K562 (cell line): ENCODE results near the gene PYDC1.
A peak's percentile ranks its signal among the peaks of the same experiment; 100 is the strongest.

ENCODE experiments used
- E2F3 ChIP-seq: fragments of 250-450 bp; sonication (Bioruptor Pico); IDR thresholded peaks from 2 replicates; pipeline ENCODE4 v1.4.0; 2020; ENCODE audit warnings: mild to moderate bottlenecking
- EP300 ChIP-seq: IDR thresholded peaks from 2 replicates; pipeline ENCODE4 v1.6.1; 2012; ENCODE audit warnings: low read length, improper control_type of control experiment
- MAX ChIP-seq: sonication (generic); formaldehyde crosslinking; IDR thresholded peaks from 2 replicates; pipeline ENCODE4 v1.9.0; 2022; ENCODE audit warnings: mild to moderate bottlenecking, missing genetic modification reagents
- UBTF ChIP-seq, 2 experiments: IDR thresholded peaks; 2 replicates each; pipeline ENCODE4 v1.6.1; 2012; ENCODE audit warnings: improper control_type of control experiment in 2 of 2, low read depth in 2 of 2, low read length in 2 of 2, borderline replicate concordance in 1 of 2
- XRCC5 ChIP-seq: fragments of 200-400 bp; formaldehyde crosslinking; IDR thresholded peaks from 2 replicates; pipeline ENCODE4 v1.6.1; 2017; ENCODE audit warnings: low read depth, mild to moderate bottlenecking, low read length

- TF ChIP-seq E2F3 (CRISPR knock-in tag) (no peak), XRCC5 (no peak), EP300 (no peak), MAX (CRISPR knock-in tag) (no peak; the same call in 1 of the 2 replicates), UBTF (IDR thresholded peaks at IDR 0.05; ENCODE audit: borderline replicate concordance in 1 of 2, low read depth in 2 of 2, low read length in 2 of 2) (peak; percentile 28 to 66; a peak in 2 of 4 replicates)
Measured at GRCh38 chr16:31215287-31216162, 1.4 kb downstream of the PYDC1 start.
